Measurements from ENCODE around the gene LRRN2. TPM values are rescaled to one million over a fixed set of nuclear protein-coding genes. Genes with fewer than 3 reads are reported as not detected.

LRRN2 gene
- total and polyA plus RNA-seq, 2 of the 8 experiments (the other 6 are each of a cell fraction or from before 2014, with no cell fraction given) = 1.8 to 2.3 TPM

DNA sequence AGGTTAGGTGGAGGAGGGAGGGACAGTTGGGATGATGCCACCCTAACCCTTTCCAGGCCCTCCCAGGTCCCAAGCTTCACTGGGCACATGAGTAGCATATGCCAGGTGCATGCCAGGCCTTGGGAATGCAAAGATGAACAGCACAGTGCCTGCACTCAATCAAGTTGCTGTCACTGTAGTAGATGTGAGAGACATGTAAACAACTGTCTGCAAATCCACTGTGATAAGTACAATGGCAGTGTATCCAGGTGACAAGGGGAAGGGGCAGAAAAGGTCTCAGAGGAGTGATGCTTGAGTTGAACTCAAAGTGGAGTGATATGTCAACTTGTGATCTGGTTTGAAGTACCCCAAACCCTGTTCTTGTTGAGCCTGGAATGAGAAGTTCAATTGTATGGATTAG, 49.5 kb upstream of the LRRN2 start:
- POLR2A ChIA-PET (ENCODE audit: partially characterized antibody) = interaction anchor here (0.9 kb wide), 1 partner anchor 11 kb away, joined by 3 read pairs; no protein-coding TSS in a partner anchor
- Histone ChIP-seq H3K9me3 (ENCODE audit: insufficient read depth in 2 of 2, low read depth in 1 of 2, low read length in 1 of 2) (0 out of 4 replicates have a peak, but pooled peaks cover 0 to 2% of the 10 kb centered on the region in 2 experiments), H3K14ac (ENCODE audit: insufficient read length) (no peak overlapping the region), H4K91ac (replicated peaks; ENCODE audit: insufficient read length, low read length) (no peak overlapping the region), H3K79me1 (ENCODE audit: low read depth, low read length) (no peaks in the 10 kb centered on the region), H2BK20ac (ENCODE audit: low read length) (no peak overlapping the region), H2BK5ac (ENCODE audit: low read depth, low read length) (no peak overlapping the region), H4K5ac (ENCODE audit: insufficient read length, low read depth, low read length) (no peak overlapping the region), H2AFZ (ENCODE audit: low read length) (no peak overlapping the region), H2BK15ac (ENCODE audit: low read length) (no peak overlapping the region), H3K18ac (ENCODE audit: extremely low read depth, low read length) (no peak overlapping the region), H2AK5ac (ENCODE audit: low read depth, low read length) (no peak overlapping the region; the same call in 1 of the 2 replicates), H3K27me3 (replicated peaks in 1 of 4; ENCODE audit: control insufficient read depth in 3 of 4, extremely low read depth in 1 of 4, insufficient read depth in 3 of 4, low read length in 3 of 4) (no peaks in the 10 kb centered on the region; a peak in 1 of 7 replicates), H3K4me1 (replicated peaks in 1 of 4; ENCODE audit: control insufficient read depth in 3 of 4, insufficient read depth in 4 of 4, low read length in 3 of 4) (peaks cover 0 to 6% (median 2%) of the 10 kb centered on the region in 4 experiments; a peak in 3 of 7 replicates), H4K8ac (ENCODE audit: extremely low read depth, insufficient read depth, low read length) (no peak overlapping the region), H3K27ac (ENCODE audit: low read depth, low read length) (no peak overlapping the region), H3K4me3 (ENCODE audit: extremely low read depth in 1 of 4, insufficient read depth in 2 of 4, low read depth in 3 of 4, low read length in 4 of 4) (no peak overlapping the region), H3K56ac (replicated peaks; ENCODE audit: insufficient read length, low read depth, low read length) (no peak overlapping the region), H3K4me2 (ENCODE audit: insufficient read depth in 1 of 2, low read depth in 2 of 2, low read length in 2 of 2) (no peak overlapping the region), H3K9ac (replicated peaks in 1 of 4; ENCODE audit: extremely low read depth in 1 of 4, low read depth in 3 of 4, low read length in 3 of 4) (no peak overlapping the region), H3K23me2 (ENCODE audit: low read depth, low read length) (no peaks in the 10 kb centered on the region), H4K20me1 (replicated peaks in 1 of 2; ENCODE audit: control insufficient read depth in 1 of 2, insufficient read depth in 2 of 2, low read length in 2 of 2) (no peaks in the 10 kb centered on the region), H3K23ac (ENCODE audit: insufficient read length) (no peak overlapping the region), H2BK120ac (replicated peaks; ENCODE audit: low read depth, low read length) (no peak overlapping the region), H3K79me2 (ENCODE audit: control insufficient read depth in 1 of 2, insufficient read depth in 2 of 2, low read length in 2 of 2) (no peaks in the 10 kb centered on the region), H3K36me3 (ENCODE audit: control insufficient read depth in 2 of 4, insufficient read depth in 4 of 4, low read length in 3 of 4) (no peaks in the 10 kb centered on the region), H3K4ac (replicated peaks; ENCODE audit: insufficient read length, low read depth, low read length) (no peak overlapping the region), H2BK12ac (ENCODE audit: low read depth, low read length) (no peak overlapping the region)
- CTCF ChIA-PET (ENCODE audit: partially characterized antibody) = interaction anchor here (0.8 to 1.7 kb wide), 5 partner anchors 14 to 72 kb away, joined by 3 to 8 read pairs (median 4); no protein-coding TSS in a partner anchor
- FAIRE-seq = no peak
- TF ChIP-seq, protein P1, sequence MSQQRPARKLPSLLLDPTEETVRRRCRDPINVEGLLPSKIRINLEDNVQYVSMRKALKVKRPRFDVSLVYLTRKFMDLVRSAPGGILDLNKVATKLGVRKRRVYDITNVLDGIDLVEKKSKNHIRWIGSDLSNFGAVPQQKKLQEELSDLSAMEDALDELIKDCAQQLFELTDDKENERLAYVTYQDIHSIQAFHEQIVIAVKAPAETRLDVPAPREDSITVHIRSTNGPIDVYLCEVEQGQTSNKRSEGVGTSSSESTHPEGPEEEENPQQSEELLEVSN (IDR thresholded peaks at IDR 0.05) = no peak
- TF ChIP-seq CEBPB (IDR thresholded peaks at IDR 0.05; ENCODE audit: low read depth, low read length) = no peak
- peak in 1 of 2 experiments; percentile 23 for DNase-seq (ENCODE audit: low read depth in 1 of 2, low spot score in 2 of 2)
